SKM-1 (cell line): ENCODE data around the gene SPTLC1.

Experiments
- DNase-seq: peaks from one replicate; lab custom pipeline; 2025; ENCODE audit not compliant: unreplicated experiment; lab: John Stamatoyannopoulos, UW

The SPTLC1 gene

DNA sequence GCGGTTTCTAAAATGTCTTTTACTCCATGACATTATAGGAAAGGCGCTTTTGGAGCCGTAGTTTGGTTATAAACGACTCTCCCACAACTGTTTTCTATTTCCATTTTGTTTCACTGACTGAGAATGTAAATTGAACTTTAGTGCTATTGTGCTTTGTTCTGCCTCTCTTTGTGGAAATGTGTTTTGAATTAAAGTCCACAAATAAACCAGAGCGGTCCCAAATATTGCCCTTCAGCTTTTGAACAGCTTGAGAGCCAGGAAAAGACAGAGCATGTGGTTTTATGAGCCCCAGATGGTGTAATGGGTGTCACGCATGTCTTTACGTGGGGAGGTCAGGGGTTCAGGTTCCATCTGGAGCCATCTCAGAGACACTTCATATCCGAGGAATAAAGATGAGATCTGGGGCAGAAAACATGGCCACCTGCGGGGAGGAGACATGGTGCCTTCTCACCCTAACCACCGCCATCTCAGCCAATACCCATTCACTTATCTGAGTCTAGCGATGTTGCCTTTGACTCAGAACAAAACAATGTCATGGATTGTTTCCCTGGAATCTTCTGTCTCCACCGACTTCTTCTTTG lies 122.7 kb downstream of the SPTLC1 start:
- no peak for DNase-seq

DNA sequence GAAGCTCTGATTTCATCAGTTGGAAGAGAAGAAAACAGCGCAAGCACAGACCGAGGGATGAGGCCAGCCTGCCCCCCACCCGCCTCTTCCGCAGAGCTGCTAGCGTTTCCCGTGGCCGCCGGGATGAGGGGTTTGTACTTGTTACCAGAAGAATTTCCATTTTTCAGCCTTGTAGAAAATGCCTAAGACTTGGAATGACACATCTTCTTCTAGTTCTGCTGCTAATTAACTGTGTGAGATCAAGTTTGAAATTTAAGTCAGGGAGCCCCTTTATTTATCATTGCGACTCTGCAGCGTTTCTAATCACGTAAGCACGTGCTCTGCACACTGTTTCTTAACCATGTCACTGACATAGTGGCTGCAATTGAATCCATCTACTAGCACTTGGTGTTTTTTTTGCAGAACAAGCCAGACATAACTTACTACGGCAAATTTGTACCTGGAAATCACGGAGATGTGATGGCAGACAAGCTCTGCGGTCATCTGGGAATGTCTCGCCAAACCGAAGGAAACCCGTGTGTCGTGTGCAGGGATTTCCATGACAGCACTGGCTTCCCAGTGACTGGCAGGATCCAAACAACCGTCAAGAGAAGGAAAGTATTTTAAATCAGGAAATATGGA lies 123.4 kb downstream of the SPTLC1 start:
- no peak for DNase-seq

DNA sequence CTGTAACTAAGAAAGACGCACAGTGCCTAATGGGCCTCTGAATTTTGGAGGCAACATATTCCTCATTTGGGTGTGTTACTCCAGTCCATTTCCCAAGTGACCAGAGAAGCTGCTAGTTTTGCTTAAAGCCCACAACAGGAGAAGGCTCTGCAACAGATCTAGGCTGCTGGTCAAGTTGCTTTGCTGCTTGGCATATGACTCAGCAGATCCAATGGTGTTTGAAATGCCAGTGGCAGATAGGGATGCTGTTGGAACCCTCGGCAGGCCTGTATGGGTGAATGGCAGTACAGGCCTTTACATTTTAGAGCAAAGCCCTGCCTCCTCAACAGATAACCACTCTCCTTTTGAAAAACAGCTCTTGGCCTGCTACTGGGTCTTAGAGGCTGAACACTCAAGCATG lies 129.0 kb downstream of the SPTLC1 start:
- no peak for DNase-seq

DNA sequence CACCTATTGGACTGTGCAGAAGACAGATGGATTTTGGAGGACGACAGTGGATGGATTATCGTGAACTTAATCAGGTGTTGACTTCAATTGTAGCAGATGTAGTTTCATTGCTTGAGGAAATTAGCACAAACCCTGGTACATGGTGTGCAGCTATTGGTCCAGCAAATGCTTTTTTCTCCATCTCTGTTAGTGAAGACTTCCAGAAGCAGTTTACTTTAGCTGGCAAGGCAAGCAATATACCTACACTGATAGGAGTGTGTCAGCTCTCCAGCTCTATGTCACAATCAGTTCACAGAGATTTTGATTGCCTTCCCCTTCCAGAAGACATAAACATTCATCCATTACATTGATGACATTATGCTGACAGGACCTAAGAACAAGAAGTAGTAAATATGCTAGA lies 129.5 kb downstream of the SPTLC1 start:
- DNase-seq = no peak
